PFSK-1 (cell line): ENCODE results near the gene FAM168A.

Experiments
- FOXP2 ChIP-seq: optimal IDR thresholded peaks from 2 replicates; pipeline ENCODE3; 2011; ENCODE audit warnings: borderline replicate concordance, control low read depth, inconsistent platforms; ENCODE audit not compliant: insufficient read depth; ENCODE audit errors: extremely low read length, extremely low read depth
- POLR2AphosphoS5 ChIP-seq: IDR thresholded peaks from 2 replicates; pipeline ENCODE4 v1.6.1; 2012; ENCODE audit warnings: low read depth, mild to moderate bottlenecking, control low read depth, low read length, moderate library complexity
- REST ChIP-seq, 2 experiments: IDR thresholded peaks; 2 replicates each; pipeline versions ENCODE4 v1.6.1 to v1.8.0; 2011 to 2012; ENCODE audit warnings: low read depth in 2 of 2, low read length in 2 of 2, control low read depth in 1 of 2, inconsistent platforms in 1 of 2, mild to moderate bottlenecking in 1 of 2, moderate library complexity in 1 of 2; ENCODE audit not compliant: insufficient read depth in 1 of 2
- SIN3A ChIP-seq: IDR thresholded peaks from 2 replicates; pipeline ENCODE4 v1.6.1; 2012; ENCODE audit warnings: mild to moderate bottlenecking, low read length, moderate library complexity, borderline replicate concordance; ENCODE audit not compliant: insufficient read depth
- TAF1 ChIP-seq: IDR thresholded peaks from 2 replicates; pipeline ENCODE4 v1.6.1; 2012; ENCODE audit warnings: low read length, control low read depth, borderline replicate concordance; ENCODE audit not compliant: insufficient read depth

Gene FAM168A

GRCh38 chr11:73529204-73529530 is 68.7 kb downstream of the FAM168A start:
- no peak for TF ChIP-seq SIN3A

- TF ChIP-seq TAF1, result no peak
- no peak for TF ChIP-seq FOXP2
- no peak for TF ChIP-seq SIN3A
- no peak for TF ChIP-seq REST (IDR thresholded peaks at IDR 0.05; ENCODE audit: insufficient read depth in 1 of 2, low read depth in 2 of 2, low read length in 2 of 2)
- TF ChIP-seq POLR2AphosphoS5, result no peak
Measured at GRCh38 chr11:73528483-73529203, 69.3 kb downstream of the FAM168A start.

GRCh38 chr11:73528013-73528412 is 69.9 kb downstream of the FAM168A start:
- no peak for TF ChIP-seq POLR2AphosphoS5
- no peak for TF ChIP-seq FOXP2
- no peak for TF ChIP-seq REST (IDR thresholded peaks at IDR 0.05; ENCODE audit: insufficient read depth in 1 of 2, low read depth in 2 of 2, low read length in 2 of 2)
- TF ChIP-seq SIN3A, result no peak
- no peak for TF ChIP-seq TAF1

GRCh38 chr11:73525611-73526010 is 72.3 kb downstream of the FAM168A start:
- TF ChIP-seq REST (IDR thresholded peaks at IDR 0.05; ENCODE audit: insufficient read depth in 1 of 2, low read depth in 2 of 2, low read length in 2 of 2), result no peak
- no peak for TF ChIP-seq POLR2AphosphoS5
- no peak for TF ChIP-seq TAF1
- TF ChIP-seq SIN3A, result no peak
- TF ChIP-seq FOXP2, result no peak

GRCh38 chr11:73524774-73525173 is 73.1 kb downstream of the FAM168A start:
- TF ChIP-seq TAF1 (no peak), FOXP2 (no peak), SIN3A (no peak), REST (IDR thresholded peaks at IDR 0.05; ENCODE audit: insufficient read depth in 1 of 2, low read depth in 2 of 2, low read length in 2 of 2) (no peak), POLR2AphosphoS5 (no peak)
